GM12872 (cell line): ENCODE data around the gene CLN5.

Experiments
- CTCF ChIP-seq: IDR thresholded peaks from 3 replicates; pipeline ENCODE4 v1.5.1; 2011; ENCODE audit warnings: low read depth, mild to moderate bottlenecking, low read length, moderate library complexity; ENCODE audit not compliant: insufficient read depth

The CLN5 gene

GRCh38 chr13:76969488-76970365, 22.2 kb upstream of the CLN5 start:
- no peak for TF ChIP-seq CTCF

- no peak for TF ChIP-seq CTCF
Observed at GRCh38 chr13:76971215-76971614, 20.7 kb upstream of the CLN5 start.

GRCh38 chr13:76971851-76972829, 19.7 kb upstream of the CLN5 start:
- TF ChIP-seq CTCF = no peak

GRCh38 chr13:76973920-76974617, 17.8 kb upstream of the CLN5 start:
- no peak for TF ChIP-seq CTCF

GRCh38 chr13:76974618-76974975, 17.3 kb upstream of the CLN5 start:
- no peak for TF ChIP-seq CTCF

GRCh38 chr13:76975863-76976262, 16.0 kb upstream of the CLN5 start:
- TF ChIP-seq CTCF = no peak

GRCh38 chr13:76976490-76976889, 15.4 kb upstream of the CLN5 start:
- no peak for TF ChIP-seq CTCF
